HEK293 (cell line): ENCODE data around the gene CSK.

Source experiments
- BCL11A ChIP-seq: fragments of 450-650 bp; formaldehyde crosslinking; IDR thresholded peaks from 2 replicates; pipeline ENCODE4 v1.5.1; 2016; ENCODE audit warnings: low read depth, missing biosample characterization, missing genetic modification characterization
- KLF8 ChIP-seq: fragments of 450-650 bp; formaldehyde crosslinking; IDR thresholded peaks from 2 replicates; pipeline ENCODE4 v1.5.1; 2016; ENCODE audit warnings: missing biosample characterization, missing genetic modification characterization
- OSR2 ChIP-seq: fragments of 450-650 bp; formaldehyde crosslinking; IDR thresholded peaks from 2 replicates; pipeline ENCODE4 v1.5.1; 2016; ENCODE audit warnings: missing biosample characterization, missing genetic modification characterization
- ZNF10 ChIP-seq: fragments of 450-650 bp; formaldehyde crosslinking; IDR thresholded peaks from 2 replicates; pipeline ENCODE4 v1.5.1; 2017; ENCODE audit warnings: missing biosample characterization, missing genetic modification characterization
- ZNF202 ChIP-seq: fragments of 450-650 bp; formaldehyde crosslinking; IDR thresholded peaks from 2 replicates; pipeline ENCODE4 v1.5.1; 2016; ENCODE audit warnings: missing biosample characterization, missing genetic modification characterization, borderline replicate concordance
- ZNF24 ChIP-seq: fragments of 450-650 bp; formaldehyde crosslinking; IDR thresholded peaks from 2 replicates; pipeline ENCODE4 v1.5.1; 2016; ENCODE audit warnings: missing biosample characterization, missing genetic modification characterization
- ZNF366 ChIP-seq: fragments of 450-650 bp; formaldehyde crosslinking; conservative IDR thresholded peaks from 2 replicates; pipeline ENCODE4 v1.5.1; 2016; ENCODE audit warnings: missing biosample characterization, missing genetic modification characterization
- ZNF394 ChIP-seq: fragments of 450-650 bp; formaldehyde crosslinking; IDR thresholded peaks from 2 replicates; pipeline ENCODE4 v1.5.1; 2016; ENCODE audit warnings: missing biosample characterization, missing genetic modification characterization, mild to moderate bottlenecking, moderate library complexity, borderline replicate concordance
- ZNF48 ChIP-seq: fragments of 450-650 bp; formaldehyde crosslinking; IDR thresholded peaks from 2 replicates; pipeline ENCODE4 v1.5.1; 2016; ENCODE audit warnings: missing biosample characterization, missing genetic modification characterization
- ZNF558 ChIP-seq: fragments of 450-650 bp; formaldehyde crosslinking; IDR thresholded peaks from 2 replicates; pipeline ENCODE4 v1.5.1; 2016; ENCODE audit warnings: missing biosample characterization, missing genetic modification characterization
- ZNF629 ChIP-seq: fragments of 450-650 bp; formaldehyde crosslinking; IDR thresholded peaks from 2 replicates; pipeline ENCODE4 v1.5.1; 2017; ENCODE audit warnings: missing biosample characterization, missing genetic modification characterization
- ZNF768 ChIP-seq: fragments of 450-650 bp; formaldehyde crosslinking; IDR thresholded peaks from 2 replicates; pipeline ENCODE4 v1.5.1; 2018; ENCODE audit warnings: missing biosample characterization, mild to moderate bottlenecking, missing genetic modification characterization
- TF ChIP-seq, protein P1 (sequence below): fragments of 450-650 bp; formaldehyde crosslinking; IDR thresholded peaks from 2 replicates; pipeline ENCODE4 v1.5.1; 2016; ENCODE audit warnings: missing biosample characterization, missing genetic modification characterization
- TF ChIP-seq, protein P2 (sequence below): fragments of 450-650 bp; formaldehyde crosslinking; conservative IDR thresholded peaks from 2 replicates; pipeline ENCODE4 v1.5.1; 2016; ENCODE audit warnings: low read depth, missing biosample characterization, missing genetic modification characterization
- TF ChIP-seq, protein P3 (sequence below): fragments of 450-650 bp; formaldehyde crosslinking; IDR thresholded peaks from 2 replicates; pipeline ENCODE4 v1.5.1; 2017; ENCODE audit warnings: missing biosample characterization, missing genetic modification characterization
- TF ChIP-seq, protein P4 (sequence below): fragments of 450-650 bp; formaldehyde crosslinking; IDR thresholded peaks from 2 replicates; pipeline ENCODE4 v1.5.1; 2016; ENCODE audit warnings: missing biosample characterization, missing genetic modification characterization
- TF ChIP-seq, protein P5 (sequence below): fragments of 450-650 bp; formaldehyde crosslinking; IDR thresholded peaks from 2 replicates; pipeline ENCODE4 v1.5.1; 2017; ENCODE audit warnings: missing biosample characterization, missing genetic modification characterization
- TF ChIP-seq, protein P6 (sequence below): fragments of 450-650 bp; formaldehyde crosslinking; IDR thresholded peaks from 2 replicates; pipeline ENCODE4 v1.5.1; 2016; ENCODE audit warnings: missing biosample characterization, missing genetic modification characterization
- TF ChIP-seq, protein P7 (sequence below): fragments of 450-650 bp; formaldehyde crosslinking; optimal IDR thresholded peaks from 2 replicates; pipeline ENCODE3; 2016; ENCODE audit warnings: missing biosample characterization, mild to moderate bottlenecking, missing genetic modification characterization
- TF ChIP-seq, protein P8 (sequence below): fragments of 450-650 bp; formaldehyde crosslinking; IDR thresholded peaks from 2 replicates; pipeline ENCODE4 v1.5.1; 2016; ENCODE audit warnings: missing biosample characterization, missing genetic modification characterization

Gene CSK

DNA sequence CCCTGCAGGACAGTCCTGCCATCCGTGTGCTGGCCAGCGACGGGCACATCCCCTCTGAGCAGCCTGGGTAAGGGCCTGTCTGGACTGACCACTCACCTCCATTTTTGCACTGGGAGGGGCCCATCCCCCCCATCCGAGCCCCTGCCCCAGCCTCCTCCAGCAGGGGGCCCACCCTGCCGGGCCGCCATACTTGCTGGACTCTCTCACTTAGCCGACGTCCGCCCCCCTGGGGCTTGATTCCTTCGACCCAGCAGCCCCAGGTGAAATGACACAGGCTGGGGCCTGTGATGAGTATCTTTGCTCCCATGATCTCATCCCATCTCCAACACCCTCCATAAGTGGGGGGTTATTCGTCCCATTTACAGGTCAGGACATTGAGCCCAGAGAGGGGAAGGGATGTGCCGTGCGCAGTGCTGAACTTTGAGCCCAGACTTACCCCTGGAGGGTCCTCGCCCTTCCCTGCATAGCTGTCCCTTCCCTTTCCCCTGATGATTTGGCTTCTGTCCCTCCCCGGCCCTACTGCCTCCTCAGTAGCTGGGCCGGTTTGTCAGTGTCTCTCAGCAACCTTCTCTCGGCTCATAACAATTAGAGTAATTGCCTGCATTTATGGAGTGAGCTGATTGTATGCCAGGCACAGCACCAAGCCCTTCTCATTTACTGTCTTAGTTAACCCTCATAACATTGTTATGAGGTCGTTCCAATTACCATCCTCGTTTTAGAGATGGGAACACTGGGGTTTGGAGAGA, 34.9 kb downstream of the CSK start (continued):
- TF ChIP-seq, protein P1, sequence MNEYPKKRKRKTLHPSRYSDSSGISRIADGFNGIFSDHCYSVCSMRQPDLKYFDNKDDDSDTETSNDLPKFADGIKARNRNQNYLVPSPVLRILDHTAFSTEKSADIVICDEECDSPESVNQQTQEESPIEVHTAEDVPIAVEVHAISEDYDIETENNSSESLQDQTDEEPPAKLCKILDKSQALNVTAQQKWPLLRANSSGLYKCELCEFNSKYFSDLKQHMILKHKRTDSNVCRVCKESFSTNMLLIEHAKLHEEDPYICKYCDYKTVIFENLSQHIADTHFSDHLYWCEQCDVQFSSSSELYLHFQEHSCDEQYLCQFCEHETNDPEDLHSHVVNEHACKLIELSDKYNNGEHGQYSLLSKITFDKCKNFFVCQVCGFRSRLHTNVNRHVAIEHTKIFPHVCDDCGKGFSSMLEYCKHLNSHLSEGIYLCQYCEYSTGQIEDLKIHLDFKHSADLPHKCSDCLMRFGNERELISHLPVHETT (tag by site-specific recombination), result peak; percentile 25; the same call in 1 of the 2 replicates
- TF ChIP-seq, protein P2, sequence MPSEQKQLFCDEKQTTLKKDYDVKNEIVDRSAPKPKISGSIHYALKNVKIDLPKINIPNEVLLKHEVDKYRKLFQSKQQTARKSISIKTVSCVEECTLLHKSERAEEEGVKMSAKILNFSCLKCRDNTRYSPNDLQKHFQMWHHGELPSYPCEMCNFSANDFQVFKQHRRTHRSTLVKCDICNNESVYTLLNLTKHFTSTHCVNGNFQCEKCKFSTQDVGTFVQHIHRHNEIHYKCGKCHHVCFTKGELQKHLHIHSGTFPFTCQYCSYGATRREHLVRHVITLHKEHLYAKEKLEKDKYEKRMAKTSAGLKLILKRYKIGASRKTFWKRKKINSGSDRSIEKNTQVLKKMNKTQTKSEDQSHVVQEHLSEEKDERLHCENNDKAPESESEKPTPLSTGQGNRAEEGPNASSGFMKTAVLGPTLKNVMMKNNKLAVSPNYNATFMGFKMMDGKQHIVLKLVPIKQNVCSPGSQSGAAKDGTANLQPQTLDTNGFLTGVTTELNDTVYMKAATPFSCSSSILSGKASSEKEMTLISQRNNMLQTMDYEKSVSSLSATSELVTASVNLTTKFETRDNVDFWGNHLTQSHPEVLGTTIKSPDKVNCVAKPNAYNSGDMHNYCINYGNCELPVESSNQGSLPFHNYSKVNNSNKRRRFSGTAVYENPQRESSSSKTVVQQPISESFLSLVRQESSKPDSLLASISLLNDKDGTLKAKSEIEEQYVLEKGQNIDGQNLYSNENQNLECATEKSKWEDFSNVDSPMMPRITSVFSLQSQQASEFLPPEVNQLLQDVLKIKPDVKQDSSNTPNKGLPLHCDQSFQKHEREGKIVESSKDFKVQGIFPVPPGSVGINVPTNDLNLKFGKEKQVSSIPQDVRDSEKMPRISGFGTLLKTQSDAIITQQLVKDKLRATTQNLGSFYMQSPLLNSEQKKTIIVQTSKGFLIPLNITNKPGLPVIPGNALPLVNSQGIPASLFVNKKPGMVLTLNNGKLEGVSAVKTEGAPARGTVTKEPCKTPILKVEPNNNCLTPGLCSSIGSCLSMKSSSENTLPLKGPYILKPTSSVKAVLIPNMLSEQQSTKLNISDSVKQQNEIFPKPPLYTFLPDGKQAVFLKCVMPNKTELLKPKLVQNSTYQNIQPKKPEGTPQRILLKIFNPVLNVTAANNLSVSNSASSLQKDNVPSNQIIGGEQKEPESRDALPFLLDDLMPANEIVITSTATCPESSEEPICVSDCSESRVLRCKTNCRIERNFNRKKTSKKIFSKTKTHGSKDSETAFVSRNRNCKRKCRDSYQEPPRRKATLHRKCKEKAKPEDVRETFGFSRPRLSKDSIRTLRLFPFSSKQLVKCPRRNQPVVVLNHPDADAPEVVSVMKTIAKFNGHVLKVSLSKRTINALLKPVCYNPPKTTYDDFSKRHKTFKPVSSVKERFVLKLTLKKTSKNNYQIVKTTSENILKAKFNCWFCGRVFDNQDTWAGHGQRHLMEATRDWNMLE (tag by site-specific recombination), result no peak
- TF ChIP-seq ZNF629 (peak; percentile 49; the same call in 1 of the 2 replicates), ZNF24 (tag by site-specific recombination) (peak; percentile 64; the same call in 1 of the 2 replicates), ZNF394 (no peak; the same call in 1 of the 2 replicates), OSR2 (tag by site-specific recombination) (peak; percentile 100), BCL11A (0 out of 2 replicates have a peak, but pooled peaks have one; percentile 10), ZNF202 (tag by site-specific recombination) (no peak), ZNF558 (tag by site-specific recombination) (0 out of 2 replicates have a peak, but pooled peaks have one; percentile 24), KLF8 (tag by site-specific recombination) (no peak), ZNF10 (peak; percentile 71; the same call in 1 of the 2 replicates), ZNF366 (tag by site-specific recombination) (peak; percentile 52), ZNF48 (tag by site-specific recombination) (no peak), ZNF768 (tag by site-specific recombination) (no peak)
- TF ChIP-seq, protein P3, sequence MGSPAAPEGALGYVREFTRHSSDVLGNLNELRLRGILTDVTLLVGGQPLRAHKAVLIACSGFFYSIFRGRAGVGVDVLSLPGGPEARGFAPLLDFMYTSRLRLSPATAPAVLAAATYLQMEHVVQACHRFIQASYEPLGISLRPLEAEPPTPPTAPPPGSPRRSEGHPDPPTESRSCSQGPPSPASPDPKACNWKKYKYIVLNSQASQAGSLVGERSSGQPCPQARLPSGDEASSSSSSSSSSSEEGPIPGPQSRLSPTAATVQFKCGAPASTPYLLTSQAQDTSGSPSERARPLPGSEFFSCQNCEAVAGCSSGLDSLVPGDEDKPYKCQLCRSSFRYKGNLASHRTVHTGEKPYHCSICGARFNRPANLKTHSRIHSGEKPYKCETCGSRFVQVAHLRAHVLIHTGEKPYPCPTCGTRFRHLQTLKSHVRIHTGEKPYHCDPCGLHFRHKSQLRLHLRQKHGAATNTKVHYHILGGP, result no peak
- TF ChIP-seq, protein P4, sequence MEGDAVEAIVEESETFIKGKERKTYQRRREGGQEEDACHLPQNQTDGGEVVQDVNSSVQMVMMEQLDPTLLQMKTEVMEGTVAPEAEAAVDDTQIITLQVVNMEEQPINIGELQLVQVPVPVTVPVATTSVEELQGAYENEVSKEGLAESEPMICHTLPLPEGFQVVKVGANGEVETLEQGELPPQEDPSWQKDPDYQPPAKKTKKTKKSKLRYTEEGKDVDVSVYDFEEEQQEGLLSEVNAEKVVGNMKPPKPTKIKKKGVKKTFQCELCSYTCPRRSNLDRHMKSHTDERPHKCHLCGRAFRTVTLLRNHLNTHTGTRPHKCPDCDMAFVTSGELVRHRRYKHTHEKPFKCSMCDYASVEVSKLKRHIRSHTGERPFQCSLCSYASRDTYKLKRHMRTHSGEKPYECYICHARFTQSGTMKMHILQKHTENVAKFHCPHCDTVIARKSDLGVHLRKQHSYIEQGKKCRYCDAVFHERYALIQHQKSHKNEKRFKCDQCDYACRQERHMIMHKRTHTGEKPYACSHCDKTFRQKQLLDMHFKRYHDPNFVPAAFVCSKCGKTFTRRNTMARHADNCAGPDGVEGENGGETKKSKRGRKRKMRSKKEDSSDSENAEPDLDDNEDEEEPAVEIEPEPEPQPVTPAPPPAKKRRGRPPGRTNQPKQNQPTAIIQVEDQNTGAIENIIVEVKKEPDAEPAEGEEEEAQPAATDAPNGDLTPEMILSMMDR (tag by site-specific recombination), result peak; percentile 50; the same call in 1 of the 2 replicates
- TF ChIP-seq, protein P5, sequence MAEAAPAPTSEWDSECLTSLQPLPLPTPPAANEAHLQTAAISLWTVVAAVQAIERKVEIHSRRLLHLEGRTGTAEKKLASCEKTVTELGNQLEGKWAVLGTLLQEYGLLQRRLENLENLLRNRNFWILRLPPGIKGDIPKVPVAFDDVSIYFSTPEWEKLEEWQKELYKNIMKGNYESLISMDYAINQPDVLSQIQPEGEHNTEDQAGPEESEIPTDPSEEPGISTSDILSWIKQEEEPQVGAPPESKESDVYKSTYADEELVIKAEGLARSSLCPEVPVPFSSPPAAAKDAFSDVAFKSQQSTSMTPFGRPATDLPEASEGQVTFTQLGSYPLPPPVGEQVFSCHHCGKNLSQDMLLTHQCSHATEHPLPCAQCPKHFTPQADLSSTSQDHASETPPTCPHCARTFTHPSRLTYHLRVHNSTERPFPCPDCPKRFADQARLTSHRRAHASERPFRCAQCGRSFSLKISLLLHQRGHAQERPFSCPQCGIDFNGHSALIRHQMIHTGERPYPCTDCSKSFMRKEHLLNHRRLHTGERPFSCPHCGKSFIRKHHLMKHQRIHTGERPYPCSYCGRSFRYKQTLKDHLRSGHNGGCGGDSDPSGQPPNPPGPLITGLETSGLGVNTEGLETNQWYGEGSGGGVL (tag by site-specific recombination), result peak; percentile 58
- TF ChIP-seq, protein P6, sequence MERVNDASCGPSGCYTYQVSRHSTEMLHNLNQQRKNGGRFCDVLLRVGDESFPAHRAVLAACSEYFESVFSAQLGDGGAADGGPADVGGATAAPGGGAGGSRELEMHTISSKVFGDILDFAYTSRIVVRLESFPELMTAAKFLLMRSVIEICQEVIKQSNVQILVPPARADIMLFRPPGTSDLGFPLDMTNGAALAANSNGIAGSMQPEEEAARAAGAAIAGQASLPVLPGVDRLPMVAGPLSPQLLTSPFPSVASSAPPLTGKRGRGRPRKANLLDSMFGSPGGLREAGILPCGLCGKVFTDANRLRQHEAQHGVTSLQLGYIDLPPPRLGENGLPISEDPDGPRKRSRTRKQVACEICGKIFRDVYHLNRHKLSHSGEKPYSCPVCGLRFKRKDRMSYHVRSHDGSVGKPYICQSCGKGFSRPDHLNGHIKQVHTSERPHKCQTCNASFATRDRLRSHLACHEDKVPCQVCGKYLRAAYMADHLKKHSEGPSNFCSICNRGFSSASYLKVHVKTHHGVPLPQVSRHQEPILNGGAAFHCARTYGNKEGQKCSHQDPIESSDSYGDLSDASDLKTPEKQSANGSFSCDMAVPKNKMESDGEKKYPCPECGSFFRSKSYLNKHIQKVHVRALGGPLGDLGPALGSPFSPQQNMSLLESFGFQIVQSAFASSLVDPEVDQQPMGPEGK (tag by site-specific recombination), result peak; percentile 52
- TF ChIP-seq, protein P7, sequence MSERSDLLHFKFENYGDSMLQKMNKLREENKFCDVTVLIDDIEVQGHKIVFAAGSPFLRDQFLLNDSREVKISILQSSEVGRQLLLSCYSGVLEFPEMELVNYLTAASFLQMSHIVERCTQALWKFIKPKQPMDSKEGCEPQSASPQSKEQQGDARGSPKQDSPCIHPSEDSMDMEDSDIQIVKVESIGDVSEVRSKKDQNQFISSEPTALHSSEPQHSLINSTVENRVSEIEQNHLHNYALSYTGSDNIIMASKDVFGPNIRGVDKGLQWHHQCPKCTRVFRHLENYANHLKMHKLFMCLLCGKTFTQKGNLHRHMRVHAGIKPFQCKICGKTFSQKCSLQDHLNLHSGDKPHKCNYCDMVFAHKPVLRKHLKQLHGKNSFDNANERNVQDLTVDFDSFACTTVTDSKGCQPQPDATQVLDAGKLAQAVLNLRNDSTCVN (tag by site-specific recombination), result peak; percentile 2
- TF ChIP-seq, protein P8, sequence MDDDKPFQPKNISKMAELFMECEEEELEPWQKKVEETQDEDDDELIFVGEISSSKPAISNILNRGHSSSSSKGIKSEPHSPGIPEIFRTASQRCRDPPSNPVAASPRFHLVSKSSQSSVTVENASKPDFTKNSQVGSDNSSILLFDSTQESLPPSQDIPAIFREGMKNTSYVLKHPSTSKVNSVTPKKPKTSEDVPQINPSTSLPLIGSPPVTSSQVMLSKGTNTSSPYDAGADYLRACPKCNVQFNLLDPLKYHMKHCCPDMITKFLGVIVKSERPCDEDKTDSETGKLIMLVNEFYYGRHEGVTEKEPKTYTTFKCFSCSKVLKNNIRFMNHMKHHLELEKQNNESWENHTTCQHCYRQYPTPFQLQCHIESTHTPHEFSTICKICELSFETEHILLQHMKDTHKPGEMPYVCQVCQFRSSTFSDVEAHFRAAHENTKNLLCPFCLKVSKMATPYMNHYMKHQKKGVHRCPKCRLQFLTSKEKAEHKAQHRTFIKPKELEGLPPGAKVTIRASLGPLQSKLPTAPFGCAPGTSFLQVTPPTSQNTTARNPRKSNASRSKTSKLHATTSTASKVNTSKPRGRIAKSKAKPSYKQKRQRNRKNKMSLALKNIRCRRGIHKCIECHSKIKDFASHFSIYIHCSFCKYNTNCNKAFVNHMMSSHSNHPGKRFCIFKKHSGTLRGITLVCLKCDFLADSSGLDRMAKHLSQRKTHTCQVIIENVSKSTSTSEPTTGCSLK (tag by site-specific recombination), result no peak
- TF ChIP-seq, all 188 proteins: peak for 32
